Measurements from ENCODE around the gene NRCAM. TPM values are rescaled to one million over a fixed set of nuclear protein-coding genes. Genes with fewer than 3 reads are reported as not detected.

NRCAM gene
- total and polyA plus RNA-seq, 2 experiments from 2014 or later = 0.76 to 3.9 TPM

DNA sequence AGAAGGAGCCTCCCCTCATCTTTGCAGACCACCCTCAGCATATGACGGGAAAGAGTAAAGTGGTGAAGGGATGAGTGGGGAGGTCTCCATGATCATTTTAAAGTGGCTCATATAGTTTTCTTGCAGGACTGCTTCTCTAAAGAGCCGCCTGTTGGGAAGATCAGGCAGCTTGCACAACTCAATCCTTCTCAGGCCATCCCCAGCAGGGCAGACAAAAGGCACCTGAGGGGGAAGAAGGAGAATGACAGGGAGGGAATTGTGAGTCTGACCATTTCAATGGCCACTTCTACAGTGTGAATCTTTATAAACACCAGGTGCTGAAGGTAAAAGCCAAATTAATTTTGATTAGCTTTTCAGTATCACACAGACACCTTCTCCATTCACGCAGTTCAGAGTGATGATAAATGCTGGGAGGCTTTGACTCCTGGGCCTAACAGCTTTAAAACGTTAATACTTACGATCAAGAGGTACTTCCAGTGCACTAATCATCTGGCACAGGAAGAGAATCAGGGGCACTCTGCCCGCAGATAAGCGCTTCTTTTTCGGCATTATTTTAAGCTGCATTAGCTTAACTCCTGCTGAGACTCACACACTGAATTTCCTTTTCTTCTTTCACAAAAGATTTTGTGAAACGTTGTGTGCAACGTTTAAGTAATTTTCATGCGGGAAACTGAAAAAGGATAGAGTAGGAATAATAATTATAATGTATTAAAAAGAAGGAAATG lies 216.6 kb downstream of the NRCAM start:
- H3K4me3 ChIP-seq = no peak overlapping the region
- no peaks in the 10 kb centered on the region for H3K27me3 ChIP-seq
- H3K27ac ChIP-seq = no peak overlapping the region
- H3K9me3 ChIP-seq (ENCODE audit: low read depth) = no peaks in the 10 kb centered on the region
- DNase-seq (ENCODE audit: low read depth in 1 of 2, low spot score in 1 of 2) = no peak
- peaks cover 34% of the 10 kb centered on the region for H3K4me1 ChIP-seq (ENCODE audit: low read depth)
- no peaks in the 10 kb centered on the region for H3K36me3 ChIP-seq
- TF ChIP-seq, protein P1, sequence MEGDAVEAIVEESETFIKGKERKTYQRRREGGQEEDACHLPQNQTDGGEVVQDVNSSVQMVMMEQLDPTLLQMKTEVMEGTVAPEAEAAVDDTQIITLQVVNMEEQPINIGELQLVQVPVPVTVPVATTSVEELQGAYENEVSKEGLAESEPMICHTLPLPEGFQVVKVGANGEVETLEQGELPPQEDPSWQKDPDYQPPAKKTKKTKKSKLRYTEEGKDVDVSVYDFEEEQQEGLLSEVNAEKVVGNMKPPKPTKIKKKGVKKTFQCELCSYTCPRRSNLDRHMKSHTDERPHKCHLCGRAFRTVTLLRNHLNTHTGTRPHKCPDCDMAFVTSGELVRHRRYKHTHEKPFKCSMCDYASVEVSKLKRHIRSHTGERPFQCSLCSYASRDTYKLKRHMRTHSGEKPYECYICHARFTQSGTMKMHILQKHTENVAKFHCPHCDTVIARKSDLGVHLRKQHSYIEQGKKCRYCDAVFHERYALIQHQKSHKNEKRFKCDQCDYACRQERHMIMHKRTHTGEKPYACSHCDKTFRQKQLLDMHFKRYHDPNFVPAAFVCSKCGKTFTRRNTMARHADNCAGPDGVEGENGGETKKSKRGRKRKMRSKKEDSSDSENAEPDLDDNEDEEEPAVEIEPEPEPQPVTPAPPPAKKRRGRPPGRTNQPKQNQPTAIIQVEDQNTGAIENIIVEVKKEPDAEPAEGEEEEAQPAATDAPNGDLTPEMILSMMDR (IDR thresholded peaks at IDR 0.05; ENCODE audit: low read depth, low read length) = no peak

DNA sequence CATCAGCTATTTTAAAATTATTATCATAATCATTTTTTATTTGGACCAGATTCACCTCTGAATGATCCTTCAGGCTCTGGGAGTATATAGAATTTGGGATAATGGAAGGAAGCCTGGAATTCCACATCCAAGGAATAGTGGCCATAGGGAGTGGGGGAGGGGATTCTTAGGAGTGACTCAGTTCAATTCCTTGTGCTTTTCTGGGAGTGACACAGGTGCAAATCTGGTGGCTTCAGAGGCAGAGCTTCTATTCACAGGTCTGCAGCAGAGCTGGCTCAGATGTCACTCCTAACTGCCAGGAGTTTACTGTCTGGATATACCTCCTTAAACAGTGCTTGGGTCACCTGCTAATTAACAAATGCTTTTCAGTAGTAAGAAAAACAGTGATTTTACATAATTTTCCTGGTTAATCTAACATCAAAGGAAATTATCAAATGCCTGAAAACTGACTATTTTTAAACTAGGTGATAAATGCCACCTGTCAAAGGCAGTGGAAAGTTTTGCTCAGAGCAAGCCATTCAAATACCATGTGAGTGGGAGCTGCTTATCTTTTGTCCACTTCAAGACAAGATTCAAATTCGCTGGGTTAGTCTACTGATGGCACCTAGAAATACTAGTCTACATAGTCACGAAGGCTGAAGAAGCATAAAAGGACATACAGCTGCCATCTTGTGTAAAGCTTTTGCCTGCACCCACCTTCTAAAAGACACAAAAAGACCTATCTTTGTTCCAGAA lies 219.4 kb downstream of the NRCAM start:
- H3K36me3 ChIP-seq = no peaks in the 10 kb centered on the region
- DNase-seq (ENCODE audit: low read depth in 1 of 2, low spot score in 1 of 2) = peak in 1 of 2 donors; percentile 28
- no peaks in the 10 kb centered on the region for H3K9me3 ChIP-seq (ENCODE audit: low read depth)
- TF ChIP-seq, protein P1 (IDR thresholded peaks at IDR 0.05; ENCODE audit: low read depth, low read length) = no peak
- no peak overlapping the region for H3K4me3 ChIP-seq
- peaks cover 34% of the 10 kb centered on the region for H3K4me1 ChIP-seq (ENCODE audit: low read depth)
- H3K27me3 ChIP-seq = no peaks in the 10 kb centered on the region
- peak overlapping the region; percentile 64 for H3K27ac ChIP-seq

DNA sequence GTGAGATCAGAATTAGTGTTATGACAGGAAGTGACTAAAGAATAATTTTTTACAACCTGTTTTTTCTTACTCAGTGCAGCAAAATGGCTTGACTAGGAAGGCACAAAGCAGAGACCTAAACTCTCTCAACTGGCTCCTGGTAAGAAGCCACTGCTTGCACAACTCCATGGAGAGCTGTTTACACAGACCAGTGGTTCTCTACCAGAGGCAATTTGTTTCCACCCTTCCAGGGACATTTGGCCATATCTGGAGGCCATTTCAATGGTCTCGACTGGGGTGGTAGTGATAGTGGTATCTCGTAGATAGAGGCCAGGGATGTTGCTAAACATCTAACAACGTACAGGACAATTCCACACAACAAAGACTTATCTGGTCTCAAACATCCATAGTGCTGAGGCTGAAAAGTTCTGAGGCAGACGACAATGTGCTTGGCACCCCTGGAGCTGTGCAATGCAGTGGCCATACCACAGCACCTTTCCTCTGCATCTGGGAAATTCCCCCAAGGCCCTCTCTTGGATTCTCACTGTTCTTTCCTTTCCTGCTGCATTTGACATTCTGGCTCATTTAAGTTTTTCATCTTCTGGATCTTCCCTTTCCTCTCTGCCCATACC lies 220.7 kb downstream of the NRCAM start:
- no peaks in the 10 kb centered on the region for H3K36me3 ChIP-seq
- TF ChIP-seq, protein P1 (IDR thresholded peaks at IDR 0.05; ENCODE audit: low read depth, low read length) = no peak
- DNase-seq (ENCODE audit: low read depth in 1 of 2, low spot score in 1 of 2) = peak in 1 of 2 donors; percentile 65

DNA sequence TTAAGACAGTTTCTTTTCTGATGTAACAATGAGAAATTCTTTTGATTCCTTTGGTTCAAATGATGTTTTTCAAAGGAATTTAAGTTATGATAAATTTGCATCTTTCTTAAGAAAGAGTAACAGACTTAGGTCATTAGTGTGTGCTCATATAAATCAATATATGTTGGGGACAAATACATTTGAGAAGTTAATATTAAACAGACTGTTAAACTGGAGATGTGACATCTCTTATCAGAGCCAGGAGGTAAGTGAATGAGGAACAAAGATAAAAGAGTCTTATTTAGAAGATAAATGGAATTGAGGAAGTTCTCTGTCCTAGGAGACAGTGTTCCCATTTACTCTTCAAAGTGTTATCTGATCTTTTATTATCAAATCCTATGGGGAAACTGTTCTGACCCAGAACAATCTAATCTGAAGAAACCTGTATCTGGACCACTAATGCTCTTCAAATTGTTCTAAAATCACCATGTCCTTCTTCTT lies 221.2 kb downstream of the NRCAM start:
- Histone ChIP-seq H3K27ac (no peak overlapping the region), H3K4me3 (no peak overlapping the region), H3K27me3 (no peaks in the 10 kb centered on the region), H3K36me3 (no peaks in the 10 kb centered on the region), H3K9me3 (ENCODE audit: low read depth) (no peaks in the 10 kb centered on the region), H3K4me1 (ENCODE audit: low read depth) (peaks cover 34% of the 10 kb centered on the region)
- peak in 1 of 2 donors; percentile 23 for DNase-seq (ENCODE audit: low read depth in 1 of 2, low spot score in 1 of 2)
- TF ChIP-seq, protein P1 (IDR thresholded peaks at IDR 0.05; ENCODE audit: low read depth, low read length) = no peak

More for the DNA sequence above, 220.7 kb downstream of the NRCAM start:
- Histone ChIP-seq H3K9me3 (ENCODE audit: low read depth) (no peaks in the 10 kb centered on the region), H3K27ac (peak overlapping the region; percentile 64), H3K27me3 (no peaks in the 10 kb centered on the region), H3K4me1 (ENCODE audit: low read depth) (peaks cover 34% of the 10 kb centered on the region), H3K4me3 (no peak overlapping the region)

- Histone ChIP-seq H3K4me1 (ENCODE audit: low read depth) (peaks cover 29% of the 10 kb centered on the region), H3K27ac (no peak overlapping the region), H3K9me3 (ENCODE audit: low read depth) (no peaks in the 10 kb centered on the region), H3K27me3 (no peaks in the 10 kb centered on the region), H3K4me3 (no peak overlapping the region), H3K36me3 (no peaks in the 10 kb centered on the region)
- peak in 1 of 2 donors; percentile 25 for DNase-seq (ENCODE audit: low read depth in 1 of 2, low spot score in 1 of 2)
- TF ChIP-seq, protein P1 (IDR thresholded peaks at IDR 0.05; ENCODE audit: low read depth, low read length) = no peak
These were observed 222.0 kb downstream of the NRCAM start for GRCh38 chr7:108234281-108234680.

Measured in cardiac muscle cell (in vitro differentiated cells and primary cell).